Liver (tissue), 9 donors: ENCODE results near the gene PREX1. TPM values are rescaled to one million over a fixed set of nuclear protein-coding genes. Genes with fewer than 3 reads are reported as not detected.

Experiments used
- DNase-seq: peaks from one replicate; pipeline ENCODE4 v3.0.0-alpha.2; 2017; ENCODE audit warnings: low spot score
- H3K27ac ChIP-seq, 2 donors: one replicate each; pipeline ENCODE4 v1.7.0; 2013; ENCODE audit warnings: inconsistent platforms in 2 of 2, low read length in 2 of 2, control low read depth in 1 of 2, low read depth in 1 of 2, mild to moderate bottlenecking in 1 of 2
- H3K27me3 ChIP-seq, 4 donors: one replicate each; pipeline versions ENCODE4 v1.6.1 to v1.7.0; 2013; ENCODE audit warnings: low read length in 3 of 4, inconsistent platforms in 1 of 4, mild to moderate bottlenecking in 1 of 4, moderate library complexity in 1 of 4; ENCODE audit not compliant: control insufficient read depth in 4 of 4, insufficient read depth in 4 of 4
- H3K36me3 ChIP-seq, 4 donors: one replicate each; pipeline versions ENCODE4 v1.6.1 to v1.7.0; 2013; ENCODE audit warnings: low read length in 3 of 4, mild to moderate bottlenecking in 3 of 4, low read depth in 1 of 4, moderate library complexity in 1 of 4; ENCODE audit not compliant: control insufficient read depth in 4 of 4, insufficient read depth in 3 of 4
- H3K4me1 ChIP-seq, 4 donors: one replicate each; pipeline versions ENCODE4 v1.6.1 to v1.7.0; 2013; ENCODE audit warnings: low read length in 3 of 4, mild to moderate bottlenecking in 3 of 4, moderate library complexity in 1 of 4; ENCODE audit not compliant: control insufficient read depth in 4 of 4, insufficient read depth in 4 of 4
- H3K4me3 ChIP-seq, 3 donors: one replicate each; pipeline versions ENCODE4 v1.6.1 to v1.7.0; 2013; ENCODE audit warnings: low read length in 3 of 3, control low read depth in 1 of 3, low read depth in 1 of 3, mild to moderate bottlenecking in 1 of 3
- H3K9ac ChIP-seq, 2 donors: one replicate each; pipeline ENCODE4 v1.7.0; 2013; ENCODE audit warnings: low read length in 2 of 2, mild to moderate bottlenecking in 2 of 2, moderate library complexity in 2 of 2, control low read depth in 1 of 2, low read depth in 1 of 2
- H3K9me3 ChIP-seq, 4 donors: one replicate each; pipeline versions ENCODE4 v1.6.1 to v1.7.0; 2013; ENCODE audit warnings: low read length in 3 of 4; ENCODE audit not compliant: control insufficient read depth in 4 of 4
- ATF3 ChIP-seq: IDR thresholded peaks from 2 replicates; pipeline ENCODE4 v1.6.1; 2016; ENCODE audit warnings: antibody characterized with exemption
- CTCF ChIP-seq: fragments of 150-350 bp; IDR thresholded peaks from 2 replicates; pipeline ENCODE4 v1.5.1; 2017; ENCODE audit warnings: improper control_type of control experiment, low read depth, low read length; ENCODE audit not compliant: missing input control
- EGR1 ChIP-seq, 2 donors: IDR thresholded peaks; 2 replicates each; pipeline ENCODE4 v1.6.1; 2016 to 2018; ENCODE audit warnings: antibody characterized with exemption in 2 of 2, low read depth in 2 of 2
- FOXA1 ChIP-seq: IDR thresholded peaks from 2 replicates; pipeline ENCODE4 v1.6.1; 2016; ENCODE audit warnings: antibody characterized with exemption
- FOXA2 ChIP-seq: IDR thresholded peaks from 2 replicates; pipeline ENCODE4 v1.6.1; 2016; ENCODE audit warnings: antibody characterized with exemption
- GABPA ChIP-seq, 2 donors: IDR thresholded peaks in 1 of 2; conservative IDR thresholded peaks in 1 of 2; 2 replicates each; pipeline ENCODE4 v1.6.1; 2016; ENCODE audit warnings: antibody characterized with exemption in 2 of 2, mild to moderate bottlenecking in 1 of 2, moderate library complexity in 1 of 2
- HNF4G ChIP-seq: IDR thresholded peaks from 2 replicates; pipeline ENCODE4 v1.6.1; 2016; ENCODE audit warnings: antibody characterized with exemption
- JUND ChIP-seq, 2 donors: IDR thresholded peaks; 2 replicates each; pipeline ENCODE4 v1.6.1; 2016; ENCODE audit warnings: antibody characterized with exemption in 2 of 2
- MAX ChIP-seq: IDR thresholded peaks from 2 replicates; pipeline ENCODE4 v1.6.1; 2016; ENCODE audit warnings: antibody characterized with exemption
- RAD21 ChIP-seq, 2 donors: IDR thresholded peaks; 2 replicates each; pipeline ENCODE4 v1.6.1; 2016; ENCODE audit warnings: antibody characterized with exemption in 2 of 2, mild to moderate bottlenecking in 2 of 2
- REST ChIP-seq: IDR thresholded peaks from 2 replicates; pipeline ENCODE4 v1.6.1; 2016; ENCODE audit warnings: antibody characterized with exemption, mild to moderate bottlenecking
- RXRA ChIP-seq, 2 donors: IDR thresholded peaks; 2 replicates each; pipeline ENCODE4 v1.6.1; 2017 to 2018; ENCODE audit warnings: antibody characterized with exemption in 2 of 2, mild to moderate bottlenecking in 1 of 2
- SP1 ChIP-seq: IDR thresholded peaks from 2 replicates; pipeline ENCODE4 v1.6.1; 2018; ENCODE audit warnings: antibody characterized with exemption, mild to moderate bottlenecking
- TAF1 ChIP-seq: conservative IDR thresholded peaks from 2 replicates; pipeline ENCODE4 v1.6.1; 2016; ENCODE audit warnings: antibody characterized with exemption, mild to moderate bottlenecking
- YY1 ChIP-seq: IDR thresholded peaks from 2 replicates; pipeline ENCODE4 v1.6.1; 2016; ENCODE audit warnings: antibody characterized with exemption, mild to moderate bottlenecking
- WGBS: extraction: QIAGEN DNeasy Blood & Tissue Kit; methylation state at CpG from one replicate; pipeline ENCODE4 v1.1.7; 2013; 5-methylcytosine and 5-hydroxymethylcytosine counted together
- polyA plus RNA-seq, 2 donors: library from polyadenylated mRNA; stranded (reverse) in 1 of 2; unstranded in 1 of 2; fragments of 200-250 nt in 1 of 2; fragments of >200 nt in 1 of 2; fragmentation: Nextera tagmentation in 1 of 2; extraction: Ambion mirVana in 1 of 2; gene quantifications; one replicate each; pipeline versions ENCODE4 v1.2.1 to v1.2.3, GENCODE V29; 2013 to 2015
- total RNA-seq, 2 donors: library from RNA; depleted of rRNA; stranded (reverse); fragments of >200 nt; gene quantifications; one replicate each; pipeline ENCODE4 v1.2.3, GENCODE V29; 2014
- donor health status: healthy.
- donor health status: healthy.
- donor health status: healthy.
- donor health status: healthy.
- donor health status: healthy.

PREX1 gene
- total and polyA plus RNA-seq, 4 donors = 2.2 to 18.0 (median 10.8) TPM

GRCh38 chr20:48817367-48818030, 10.3 kb downstream of the PREX1 start:
- no peak for DNase-seq
- Histone ChIP-seq H3K4me1 (no peaks in the 10 kb centered on the region), H3K27ac (no peak overlapping the region), H3K36me3 (no peaks in the 10 kb centered on the region), H3K9me3 (no peaks in the 10 kb centered on the region), H3K9ac (no peak overlapping the region), H3K27me3 (no peaks in the 10 kb centered on the region), H3K4me3 (no peak overlapping the region)
- TF ChIP-seq REST (no peak), SP1 (no peak), RAD21 (IDR thresholded peaks at IDR 0.05) (no peak), EGR1 (IDR thresholded peaks at IDR 0.05; ENCODE audit: low read depth in 2 of 2) (no peak), CTCF (no peak), MAX (no peak), ATF3 (no peak), JUND (IDR thresholded peaks at IDR 0.05) (no peak), TAF1 (no peak), FOXA1 (no peak)
- WGBS = 93% methylated on average over 4 of the region's 4 CpGs

- Histone ChIP-seq H3K9me3 (no peaks in the 10 kb centered on the region), H3K4me3 (no peak overlapping the region), H3K36me3 (no peaks in the 10 kb centered on the region), H3K9ac (no peak overlapping the region), H3K27me3 (no peaks in the 10 kb centered on the region), H3K4me1 (no peaks in the 10 kb centered on the region), H3K27ac (no peak overlapping the region)
- 92% methylated on average over 14 of the region's 14 CpGs for WGBS
- no peak for DNase-seq
- no peak for TF ChIP-seq RXRA (IDR thresholded peaks at IDR 0.05)
- TF ChIP-seq YY1 = no peak
- no peak for TF ChIP-seq JUND (IDR thresholded peaks at IDR 0.05)
- TF ChIP-seq HNF4G = no peak
- no peak for TF ChIP-seq EGR1 (IDR thresholded peaks at IDR 0.05; ENCODE audit: low read depth in 2 of 2)
- no peak for TF ChIP-seq GABPA (IDR thresholded peaks at IDR 0.05 in 1 of 2, conservative IDR thresholded peaks at IDR 0.05 in 1 of 2)
- TF ChIP-seq MAX = no peak
- TF ChIP-seq FOXA2 = no peak
- TF ChIP-seq CTCF = no peak
- no peak for TF ChIP-seq REST
- TF ChIP-seq TAF1 = no peak
These were observed 11.3 kb downstream of the PREX1 start for GRCh38 chr20:48816282-48817205.
